HG03025 (cell line): ENCODE data around the gene PDCD4.

Experiments
- ATAC-seq: cut with Tn5 transposase; IDR thresholded peaks from one replicate; pipeline ENCODE4 v1.9.1; 2021; ENCODE audit warnings: mild to moderate bottlenecking, moderate library complexity; ENCODE audit not compliant: unreplicated experiment, low FRiP score

Gene PDCD4

DNA sequence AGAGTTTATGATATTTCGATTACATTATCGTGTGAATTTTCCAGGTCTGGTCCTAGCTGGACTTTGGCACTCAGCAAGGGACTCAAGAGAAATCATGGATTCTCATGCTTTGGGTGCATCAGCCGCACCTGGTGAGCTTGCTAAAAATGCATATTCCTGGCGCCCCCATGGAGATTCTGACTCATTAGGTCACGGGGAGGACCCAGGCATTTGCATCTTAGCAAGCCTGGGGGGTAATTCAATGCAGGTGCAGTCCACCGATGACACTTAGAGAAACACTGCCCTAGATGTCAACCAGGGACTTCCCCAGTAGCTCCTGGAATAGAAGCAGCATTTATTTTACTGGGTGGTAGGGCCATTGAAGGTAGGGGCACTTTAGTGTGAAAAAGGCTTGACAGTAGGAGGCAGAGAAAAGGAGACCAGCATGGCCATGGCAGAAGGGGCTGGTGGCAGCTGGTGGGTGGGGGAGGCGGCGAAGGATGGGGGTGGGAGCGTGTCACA lies 29.9 kb upstream of the PDCD4 start:
- peak; percentile 71 for ATAC-seq

GRCh38 chr10:110842326-110842904 lies 29.3 kb upstream of the PDCD4 start:
- no peak for ATAC-seq

DNA sequence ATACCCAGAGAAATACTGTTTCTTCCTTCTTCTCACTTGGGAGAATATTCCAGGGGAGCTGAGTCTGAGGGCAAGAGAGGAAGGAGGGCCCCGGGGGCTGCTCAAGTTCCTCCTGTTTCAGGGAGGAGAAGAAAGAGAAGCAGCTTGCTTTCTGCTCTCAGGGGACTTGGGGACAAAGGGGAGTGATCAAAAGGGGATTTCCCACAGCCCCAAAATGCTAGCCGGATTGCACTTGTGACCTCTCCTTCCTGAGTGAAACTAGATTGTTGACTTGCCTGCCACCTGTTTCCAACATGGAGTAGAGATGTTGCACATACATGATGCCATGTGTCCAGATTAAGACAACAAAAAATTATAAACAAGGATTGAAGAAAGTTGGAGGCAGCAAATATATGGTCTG lies 28.7 kb upstream of the PDCD4 start:
- ATAC-seq, result peak; percentile 51

- ATAC-seq, result no peak
Measured at GRCh38 chr10:110843796-110844616, 27.7 kb upstream of the PDCD4 start.

DNA sequence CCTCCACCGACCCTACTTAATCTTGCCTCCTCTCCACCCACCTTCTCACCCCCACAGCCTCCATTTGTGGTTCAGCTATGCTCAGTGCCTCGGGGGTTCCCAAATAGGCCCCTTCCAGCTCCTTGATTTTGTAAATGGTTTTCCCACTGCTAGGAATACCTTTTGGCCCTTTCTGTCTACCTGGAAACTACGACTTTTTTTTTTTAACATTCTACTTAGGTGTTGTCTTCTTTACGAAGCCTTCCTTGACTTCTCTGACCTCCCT lies 27.2 kb upstream of the PDCD4 start:
- no peak for ATAC-seq

- no peak for ATAC-seq
Measured at GRCh38 chr10:110845192-110845755, 26.5 kb upstream of the PDCD4 start.

- no peak for ATAC-seq
Measured at GRCh38 chr10:110845756-110846620, 25.7 kb upstream of the PDCD4 start.

- no peak for ATAC-seq
Measured at GRCh38 chr10:110847374-110847773, 24.4 kb upstream of the PDCD4 start.

DNA sequence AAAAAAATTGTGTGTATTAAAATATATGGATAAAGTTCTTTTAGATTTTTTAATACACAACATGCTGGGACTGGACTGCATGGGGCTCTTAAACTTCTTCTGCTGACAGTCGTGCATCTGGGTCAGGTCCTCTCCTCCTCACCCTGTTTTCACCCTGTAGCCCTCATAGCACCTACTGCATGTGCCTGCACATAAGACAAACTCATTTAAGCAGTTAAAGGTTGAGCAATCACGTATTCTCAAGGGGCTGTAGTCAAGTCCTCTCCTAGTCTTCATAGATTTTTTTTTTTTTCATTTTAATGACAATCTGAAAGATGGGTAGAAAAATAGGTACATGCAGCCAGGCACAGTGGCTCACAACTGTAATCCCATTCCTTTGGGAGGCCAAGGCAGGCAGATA lies 23.6 kb upstream of the PDCD4 start:
- no peak for ATAC-seq

DNA sequence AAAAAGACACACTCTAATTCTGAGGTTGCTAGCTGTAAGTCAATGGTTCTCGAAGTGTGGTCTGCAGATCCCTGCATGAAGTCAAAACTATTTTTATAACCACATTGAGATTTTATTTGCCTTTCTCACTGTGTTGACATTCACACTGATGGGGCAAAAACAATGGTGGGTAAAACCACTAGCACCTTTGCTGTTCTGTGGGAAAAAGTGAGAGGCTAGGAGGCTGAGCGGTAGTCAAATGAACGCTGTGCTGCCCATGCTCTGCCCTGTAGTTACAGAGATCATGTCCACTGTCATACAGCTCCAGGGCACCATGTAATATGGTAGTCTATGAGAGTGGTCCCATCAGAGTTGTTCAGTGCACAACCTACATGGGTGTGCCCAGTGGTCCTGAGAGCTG lies 21.6 kb upstream of the PDCD4 start:
- no peak for ATAC-seq

DNA sequence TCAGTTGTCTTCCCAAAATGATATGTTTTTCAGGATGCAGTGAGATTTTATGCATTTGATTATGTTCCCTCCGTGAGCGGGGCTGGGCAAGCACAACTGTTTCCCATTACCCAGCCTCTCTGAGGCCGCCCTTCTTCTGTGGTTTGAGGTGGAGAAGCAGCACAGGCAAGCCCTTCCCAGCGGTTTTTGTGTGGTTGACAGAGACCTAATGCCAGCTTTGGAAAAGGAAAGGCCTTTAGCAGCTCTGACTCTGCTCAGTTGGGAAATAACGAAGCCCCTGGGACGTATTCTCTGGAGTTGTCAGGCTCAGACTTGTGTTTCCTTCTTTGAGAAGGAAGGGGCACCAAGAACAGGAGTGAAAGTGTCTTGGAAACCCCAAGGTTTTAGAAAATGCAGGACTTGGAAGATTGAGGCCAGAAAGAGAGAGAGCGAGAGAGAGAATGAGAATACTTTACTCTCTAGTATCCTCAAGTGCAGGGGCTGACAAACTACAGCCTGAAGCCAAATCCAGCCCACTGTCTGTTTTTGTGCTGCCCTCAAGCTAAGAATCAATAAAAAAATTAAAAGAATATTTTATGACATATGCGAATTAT lies 20.6 kb upstream of the PDCD4 start:
- no peak for ATAC-seq

DNA sequence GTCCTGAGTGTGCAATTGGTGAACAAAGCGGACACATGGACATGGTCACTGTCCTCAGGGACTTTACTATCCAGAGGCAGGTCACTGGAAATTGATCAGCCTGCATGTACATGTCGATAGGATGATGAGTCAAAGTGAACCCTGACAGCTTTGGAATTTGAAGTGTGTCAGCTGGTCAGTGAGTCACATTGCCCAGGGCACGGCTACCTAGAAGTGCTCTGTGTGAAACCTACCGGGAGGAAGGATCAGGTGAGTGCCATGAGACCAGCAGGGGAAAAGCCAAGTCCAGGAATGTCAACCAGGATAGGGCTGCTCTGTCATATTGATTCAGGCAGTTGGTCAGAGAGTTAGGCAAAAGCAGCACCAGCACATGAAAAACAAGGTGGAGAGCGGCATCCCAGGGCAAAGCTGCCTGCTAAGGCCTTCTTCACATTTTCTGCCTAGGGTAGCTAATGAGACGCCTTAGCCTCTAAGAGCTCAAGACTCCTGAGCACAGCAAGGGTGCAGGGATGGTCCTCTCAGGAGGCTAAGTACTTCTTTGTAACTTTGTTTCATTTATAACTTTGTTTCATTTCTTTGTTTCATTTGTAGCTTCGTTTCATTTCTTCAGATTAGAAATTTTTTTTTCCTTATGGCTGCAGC lies 19.4 kb upstream of the PDCD4 start:
- ATAC-seq, result no peak

GRCh38 chr10:110852947-110853346 lies 18.8 kb upstream of the PDCD4 start:
- ATAC-seq, result no peak

GRCh38 chr10:110853921-110854605 lies 17.7 kb upstream of the PDCD4 start:
- no peak for ATAC-seq

DNA sequence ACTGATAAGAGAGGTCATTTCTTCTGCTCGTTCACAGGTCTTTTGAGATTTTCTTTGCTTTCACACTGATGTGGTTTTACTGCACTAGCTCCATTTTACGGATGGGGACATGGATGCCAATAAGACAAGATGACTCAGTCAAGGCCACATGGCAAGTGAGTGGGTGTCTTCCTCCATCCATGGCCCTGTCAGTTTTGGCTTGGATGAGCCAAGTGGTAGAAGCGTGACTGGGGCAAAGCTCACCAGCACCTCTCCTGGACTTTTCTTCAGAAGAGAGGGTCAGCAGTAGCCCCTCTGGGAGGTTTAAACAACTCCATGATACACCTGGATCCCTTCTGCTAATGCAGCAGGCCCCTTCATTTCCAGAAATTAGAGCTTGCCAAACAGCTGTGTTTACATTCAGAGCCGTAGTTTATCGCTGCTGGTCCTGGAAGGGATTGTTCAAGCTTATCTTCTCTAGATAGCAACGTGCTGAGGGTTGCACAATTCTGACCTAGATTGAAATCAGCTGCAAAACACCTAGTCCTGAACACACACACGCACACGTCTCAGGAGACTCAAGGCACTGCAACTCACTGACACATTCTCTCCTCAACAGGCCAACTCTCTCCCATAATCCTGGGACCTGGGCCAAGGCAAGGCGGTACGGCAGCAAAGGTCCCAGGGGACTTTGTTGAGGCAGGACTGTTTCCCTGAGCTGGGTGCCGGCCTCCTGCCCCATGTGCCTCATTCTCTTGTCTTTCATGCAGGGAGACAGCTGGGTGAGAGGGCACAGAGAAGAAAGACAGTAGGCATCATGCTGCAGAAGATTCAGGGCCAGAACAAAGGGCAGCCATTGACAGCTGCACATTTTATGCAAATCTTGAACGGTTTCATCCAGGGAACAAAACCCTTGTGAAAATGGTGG lies 14.2 kb upstream of the PDCD4 start:
- ATAC-seq, result no peak

GRCh38 chr10:110858297-110858934 lies 13.3 kb upstream of the PDCD4 start:
- ATAC-seq, result no peak

DNA sequence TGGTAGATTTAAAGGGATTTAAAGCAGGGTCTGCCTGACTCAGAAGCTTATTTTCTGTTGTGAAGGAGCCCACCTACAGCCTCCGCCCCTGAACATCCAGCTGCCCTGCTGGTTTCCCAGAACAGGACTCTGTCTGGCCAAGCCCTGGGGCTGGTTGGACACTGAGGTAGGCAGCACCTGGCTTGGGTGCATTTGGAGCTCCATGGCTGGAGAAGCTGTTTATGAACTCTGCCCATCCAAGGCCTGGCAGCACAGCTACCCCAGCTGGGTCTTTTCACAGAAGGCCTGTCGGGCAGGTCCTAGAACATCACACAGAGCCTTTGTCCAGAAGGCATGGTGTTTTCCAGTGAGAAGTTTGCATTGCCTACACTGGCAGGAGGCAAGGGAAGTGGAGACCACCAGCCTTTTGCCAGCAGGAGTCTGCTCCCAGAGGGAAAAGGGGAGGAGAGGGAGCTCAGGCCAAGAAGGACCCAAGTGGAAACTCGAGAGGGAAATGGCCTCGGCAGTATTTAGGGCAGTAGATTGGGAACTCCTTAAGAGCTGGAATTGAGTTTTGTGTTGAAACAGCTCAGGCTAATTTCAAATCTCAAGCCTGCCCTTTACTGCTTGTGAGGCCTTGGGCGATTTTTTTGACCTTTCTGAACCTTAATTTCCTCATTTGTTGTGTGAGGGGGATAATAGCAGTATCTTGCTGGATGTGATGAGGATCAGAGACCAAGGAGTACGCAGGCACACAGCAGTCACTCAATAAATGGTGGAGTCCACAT lies 12.3 kb upstream of the PDCD4 start:
- no peak for ATAC-seq
